ENCODE data around the gene NCSTN.

Gene NCSTN

GRCh38 chr1:160406131-160406968 is 63.2 kb downstream of the NCSTN start:
- DNase-seq (ENCODE audit: low read depth in 3 of 3): no peak

- no peak for DNase-seq (ENCODE audit: low read depth in 3 of 3)
These were observed 64.9 kb downstream of the NCSTN start for GRCh38 chr1:160407839-160408801.
